ENCODE measurements around the gene NAGLU.
A peak's percentile ranks its signal among the peaks of the same experiment; 100 is the strongest.
"Not testable (repeated sequence)": the region's sequence is repeated elsewhere in the genome, so short reads cannot be mapped to it uniquely, and the experiment has no call there.

Gene NAGLU

DNA sequence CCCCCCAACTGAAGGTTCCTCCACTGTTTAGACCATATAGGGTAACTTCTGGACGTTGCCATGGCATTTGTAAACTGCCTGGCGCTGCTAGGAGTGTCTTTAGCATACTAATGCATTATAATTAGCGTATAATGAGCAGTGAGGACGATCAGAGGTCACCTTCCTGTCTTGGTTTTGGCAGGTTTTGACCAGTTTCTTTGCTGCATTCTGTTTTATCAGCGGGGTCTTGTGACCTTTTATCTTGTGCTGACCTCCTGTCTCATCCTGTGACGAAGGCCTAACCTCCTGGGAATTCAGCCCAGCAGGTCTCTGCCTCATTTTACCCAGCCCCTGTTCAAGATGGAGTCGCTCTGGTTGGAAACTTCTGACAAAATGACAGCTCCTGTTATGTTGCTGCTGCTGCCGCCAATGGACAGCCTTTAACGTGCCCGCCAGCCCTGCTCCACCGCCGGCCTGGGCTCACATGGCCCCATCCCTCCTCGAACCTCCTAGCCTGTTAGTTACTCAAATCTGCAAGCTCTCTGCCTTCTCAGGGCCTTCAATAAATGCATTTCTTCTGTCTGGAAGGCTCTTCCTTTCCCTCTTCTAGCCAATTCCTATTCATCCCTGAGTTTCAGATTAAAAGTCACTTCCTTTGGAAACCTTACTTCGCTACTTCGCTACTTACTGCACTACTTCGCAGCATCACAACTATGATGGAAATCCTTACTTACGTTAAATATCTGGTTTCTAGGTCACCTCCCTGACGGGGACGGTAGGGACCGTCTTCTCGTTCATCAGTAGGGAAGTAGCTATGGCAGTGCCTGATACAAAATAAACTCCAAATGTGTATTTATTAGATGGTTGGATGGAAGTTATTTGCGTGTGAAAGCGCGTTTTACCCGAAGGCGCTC is 640 bp upstream of the NAGLU start:
- H3K4me3 ChIP-seq (ENCODE audit: control insufficient read depth, low read depth, low read length), result peak overlapping the region; percentile 63
- TF ChIP-seq, protein P1, sequence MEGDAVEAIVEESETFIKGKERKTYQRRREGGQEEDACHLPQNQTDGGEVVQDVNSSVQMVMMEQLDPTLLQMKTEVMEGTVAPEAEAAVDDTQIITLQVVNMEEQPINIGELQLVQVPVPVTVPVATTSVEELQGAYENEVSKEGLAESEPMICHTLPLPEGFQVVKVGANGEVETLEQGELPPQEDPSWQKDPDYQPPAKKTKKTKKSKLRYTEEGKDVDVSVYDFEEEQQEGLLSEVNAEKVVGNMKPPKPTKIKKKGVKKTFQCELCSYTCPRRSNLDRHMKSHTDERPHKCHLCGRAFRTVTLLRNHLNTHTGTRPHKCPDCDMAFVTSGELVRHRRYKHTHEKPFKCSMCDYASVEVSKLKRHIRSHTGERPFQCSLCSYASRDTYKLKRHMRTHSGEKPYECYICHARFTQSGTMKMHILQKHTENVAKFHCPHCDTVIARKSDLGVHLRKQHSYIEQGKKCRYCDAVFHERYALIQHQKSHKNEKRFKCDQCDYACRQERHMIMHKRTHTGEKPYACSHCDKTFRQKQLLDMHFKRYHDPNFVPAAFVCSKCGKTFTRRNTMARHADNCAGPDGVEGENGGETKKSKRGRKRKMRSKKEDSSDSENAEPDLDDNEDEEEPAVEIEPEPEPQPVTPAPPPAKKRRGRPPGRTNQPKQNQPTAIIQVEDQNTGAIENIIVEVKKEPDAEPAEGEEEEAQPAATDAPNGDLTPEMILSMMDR (IDR thresholded peaks at IDR 0.05; ENCODE audit: control insufficient read depth, insufficient read depth, low read depth, low read length, missing control alignments), result no peak
- DNase-seq (ENCODE audit: low read depth), result no peak

DNA sequence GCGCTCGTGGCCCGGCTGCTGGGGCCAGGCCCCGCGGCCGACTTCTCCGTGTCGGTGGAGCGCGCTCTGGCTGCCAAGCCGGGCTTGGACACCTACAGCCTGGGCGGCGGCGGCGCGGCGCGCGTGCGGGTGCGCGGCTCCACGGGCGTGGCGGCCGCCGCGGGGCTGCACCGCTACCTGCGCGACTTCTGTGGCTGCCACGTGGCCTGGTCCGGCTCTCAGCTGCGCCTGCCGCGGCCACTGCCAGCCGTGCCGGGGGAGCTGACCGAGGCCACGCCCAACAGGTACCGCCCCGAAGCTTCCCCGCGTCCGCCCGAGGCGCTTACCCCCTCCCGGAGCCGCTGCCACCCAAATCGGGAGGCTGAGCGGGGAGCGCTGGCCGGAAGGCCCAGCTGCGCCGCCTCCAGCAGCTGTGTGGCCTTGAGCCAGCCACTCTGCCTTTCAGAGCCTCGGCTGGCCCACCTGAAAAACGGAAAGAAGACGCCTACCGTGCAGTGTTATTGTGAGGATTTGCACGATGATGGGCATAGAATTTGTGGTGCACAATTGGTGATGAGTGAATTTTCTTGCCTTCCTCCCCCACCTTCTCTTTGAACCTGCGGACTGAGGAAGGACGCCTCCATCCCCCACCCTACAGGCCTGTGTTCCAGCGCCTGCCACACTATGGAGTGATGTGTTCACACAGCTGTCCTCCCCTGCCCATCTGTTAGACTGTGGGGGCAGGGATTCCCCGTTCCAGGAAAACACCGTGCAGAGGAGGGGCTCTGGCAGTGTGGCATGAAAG is 523 bp downstream of the NAGLU start:
- no peak for DNase-seq (ENCODE audit: low read depth)
- TF ChIP-seq, protein P1 (IDR thresholded peaks at IDR 0.05; ENCODE audit: control insufficient read depth, insufficient read depth, low read depth, low read length, missing control alignments), result no peak
- H3K4me3 ChIP-seq (ENCODE audit: control insufficient read depth, low read depth, low read length), result peak overlapping the region; percentile 63

DNA sequence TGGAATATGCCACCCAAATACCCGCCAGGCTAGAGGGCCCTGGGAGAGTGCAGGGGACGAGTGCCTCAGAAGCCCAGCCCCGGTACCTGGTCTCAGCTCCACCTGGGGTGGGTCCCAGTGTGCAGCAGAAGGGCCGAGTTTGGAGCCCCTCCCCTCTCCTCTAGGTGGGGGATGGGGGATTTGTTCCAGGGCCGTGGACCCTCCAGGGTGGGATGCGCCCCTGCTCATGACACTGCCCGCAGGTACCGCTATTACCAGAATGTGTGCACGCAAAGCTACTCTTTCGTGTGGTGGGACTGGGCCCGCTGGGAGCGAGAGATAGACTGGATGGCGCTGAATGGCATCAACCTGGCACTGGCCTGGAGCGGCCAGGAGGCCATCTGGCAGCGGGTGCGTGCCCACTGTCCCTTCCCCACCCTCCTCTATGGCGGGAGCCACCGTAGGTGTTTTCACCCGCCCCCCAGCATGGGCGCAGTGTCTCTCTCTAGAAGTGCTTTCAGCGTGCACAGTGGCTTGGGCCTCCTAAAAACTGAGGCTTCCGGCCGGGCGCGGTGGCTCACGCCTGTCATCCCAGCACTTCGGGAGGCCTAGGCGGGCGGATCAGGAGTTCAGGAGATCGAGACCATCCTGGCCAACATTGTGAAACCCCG is 1.2 kb downstream of the NAGLU start:
- H3K4me3 ChIP-seq (ENCODE audit: control insufficient read depth, low read depth, low read length), result peak overlapping the region; percentile 63
- no peak for DNase-seq (ENCODE audit: low read depth)
- TF ChIP-seq, protein P1 (IDR thresholded peaks at IDR 0.05; ENCODE audit: control insufficient read depth, insufficient read depth, low read depth, low read length, missing control alignments), result no peak

DNA sequence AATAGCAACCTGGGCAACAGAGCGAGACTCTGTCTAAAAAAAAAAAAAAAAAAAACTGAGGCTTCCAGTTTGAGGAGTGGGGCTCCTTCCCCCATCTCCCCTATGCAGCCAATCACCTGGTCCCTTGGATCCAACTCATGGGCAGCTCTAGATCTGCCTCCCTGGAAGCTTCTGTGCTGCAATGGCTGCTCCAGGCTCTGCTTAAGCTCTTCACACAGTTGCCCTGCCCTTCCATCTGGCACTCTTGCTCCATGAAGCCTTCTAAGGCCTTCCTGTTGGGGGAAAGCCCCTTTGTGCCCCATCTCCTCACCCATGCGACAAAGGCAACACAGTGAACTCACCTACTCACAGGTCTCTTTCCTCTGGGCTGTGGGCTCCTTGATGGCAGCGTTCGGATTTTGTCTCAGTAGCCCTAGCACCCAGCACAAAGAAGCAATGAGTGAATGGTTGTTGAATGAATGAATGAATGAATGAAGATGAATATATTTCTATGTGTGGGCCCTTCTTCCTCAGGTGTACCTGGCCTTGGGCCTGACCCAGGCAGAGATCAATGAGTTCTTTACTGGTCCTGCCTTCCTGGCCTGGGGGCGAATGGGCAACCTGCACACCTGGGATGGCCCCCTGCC is 1.9 kb downstream of the NAGLU start:
- TF ChIP-seq, protein P1 (IDR thresholded peaks at IDR 0.05; ENCODE audit: control insufficient read depth, insufficient read depth, low read depth, low read length, missing control alignments), result no peak
- no peak overlapping the region for H3K4me3 ChIP-seq (ENCODE audit: control insufficient read depth, low read depth, low read length)
- no peak for DNase-seq (ENCODE audit: low read depth)

DNA sequence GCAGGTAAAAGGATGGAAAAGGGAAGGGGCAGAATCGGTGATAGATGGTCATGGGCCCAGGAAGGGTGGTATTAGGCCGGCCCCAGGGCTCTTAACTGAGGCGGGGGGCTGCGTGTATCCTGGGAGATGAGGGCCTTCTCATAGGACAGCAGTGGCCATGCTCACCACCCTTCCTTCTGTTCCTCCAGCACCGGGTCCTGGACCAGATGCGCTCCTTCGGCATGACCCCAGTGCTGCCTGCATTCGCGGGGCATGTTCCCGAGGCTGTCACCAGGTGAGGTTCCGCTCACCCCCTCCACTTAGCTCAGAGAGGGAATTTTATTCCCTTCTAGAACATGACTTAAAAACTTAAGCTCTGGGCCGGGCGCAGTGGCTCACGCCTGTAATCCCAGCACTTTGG is 2.4 kb downstream of the NAGLU start:
- TF ChIP-seq, protein P1 (IDR thresholded peaks at IDR 0.05; ENCODE audit: control insufficient read depth, insufficient read depth, low read depth, low read length, missing control alignments), result no peak
- no peak overlapping the region for H3K4me3 ChIP-seq (ENCODE audit: control insufficient read depth, low read depth, low read length)
- DNase-seq (ENCODE audit: low read depth), result no peak

DNA sequence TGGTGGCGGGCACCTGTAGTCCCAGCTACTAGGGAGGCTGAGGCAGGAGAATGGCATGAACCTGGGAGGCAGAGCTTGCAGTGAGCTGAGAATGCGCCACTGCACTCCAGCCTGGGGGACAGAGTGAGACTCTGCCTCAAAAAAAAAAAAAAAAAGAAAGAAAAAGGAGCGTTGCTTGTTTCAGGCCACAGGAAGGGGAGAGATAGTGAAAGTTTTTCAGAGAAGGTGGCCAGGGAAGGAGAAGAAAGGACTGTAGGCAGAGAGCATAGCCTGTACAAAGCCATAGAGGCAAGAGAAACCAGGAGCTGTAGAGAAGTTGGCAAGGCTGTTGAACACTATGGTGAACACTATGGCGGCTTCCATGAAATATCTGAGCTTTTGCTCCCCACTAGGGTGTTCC is 4.5 kb downstream of the NAGLU start:
- H3K4me3 ChIP-seq (ENCODE audit: control insufficient read depth, low read depth, low read length); DNase-seq (ENCODE audit: low read depth): not testable (repeated sequence)

All from AG09309 (cell line).